Measurements from ENCODE around the gene G6PC3.

- TF ChIP-seq MYC (IDR thresholded peaks at IDR 0.05; ENCODE audit: insufficient read depth, insufficient read length, insufficient replicate concordance, low read length, severe bottlenecking) (no peak), POLR2AphosphoS5 (IDR thresholded peaks at IDR 0.05; ENCODE audit: low read length) (no peak), BRCA1 (IDR thresholded peaks at IDR 0.05; ENCODE audit: low read depth, low read length) (no peak), JUND (IDR thresholded peaks at IDR 0.05; ENCODE audit: low read depth, low read length) (no peak), NBN (IDR thresholded peaks at IDR 0.05) (no peak)
Measured at GRCh38 chr17:44094701-44095387, 24.3 kb downstream of the G6PC3 start.
